SK-N-DZ (cell line): ENCODE measurements around the gene TGM3.

Experiments used
- DNase-seq: peaks from one replicate; pipeline ENCODE4 v3.0.0-alpha.2; 2015; ENCODE audit warnings: low spot score

Gene TGM3

GRCh38 chr20:2379511-2380229, 83.9 kb downstream of the TGM3 start:
- DNase-seq: peak; percentile 37

GRCh38 chr20:2380601-2381000, 84.8 kb downstream of the TGM3 start, which contains the start of gene TGM6:
TSS of gene TGM6 (plus strand) at chr20:2380901. CDS start at chr20:2380969, 68 bp downstream.
- DNase-seq: no peak

- DNase-seq: no peak
Observed at GRCh38 chr20:2381303-2381702, 85.5 kb downstream of the TGM3 start.

GRCh38 chr20:2382833-2383232, 87.0 kb downstream of the TGM3 start:
- DNase-seq: no peak

GRCh38 chr20:2385026-2385425, 89.2 kb downstream of the TGM3 start:
- DNase-seq: no peak

GRCh38 chr20:2385496-2385895, 89.7 kb downstream of the TGM3 start:
- DNase-seq: no peak

- DNase-seq: no peak
Observed at GRCh38 chr20:2386516-2387179, 90.8 kb downstream of the TGM3 start.

GRCh38 chr20:2387180-2387577, 91.4 kb downstream of the TGM3 start:
- no peak for DNase-seq

GRCh38 chr20:2387580-2387979, 91.8 kb downstream of the TGM3 start:
- DNase-seq: no peak
